Large intestine (tissue), 3 donors: ENCODE results near the gene GRM7. TPM values are rescaled to one million over a fixed set of nuclear protein-coding genes. Genes with fewer than 3 reads are reported as not detected.
A peak's percentile ranks its signal among the peaks of the same experiment; 100 is the strongest.

Source experiments
- DNase-seq, 2 donors: peaks; one replicate each; pipeline versions ENCODE4 v3.0.0 to v3.0.0-alpha.2; 2013
- H3K27ac ChIP-seq: one replicate; pipeline ENCODE4 v1.5.1; 2013; ENCODE audit warnings: low read length
- H3K27me3 ChIP-seq: 2 replicates; pipeline ENCODE4 v1.6.1; 2013; ENCODE audit warnings: low read length; ENCODE audit not compliant: control insufficient read depth, insufficient read depth
- H3K36me3 ChIP-seq: 2 replicates; pipeline ENCODE4 v1.6.1; 2013; ENCODE audit warnings: low read length; ENCODE audit not compliant: control insufficient read depth, insufficient read depth
- H3K4me1 ChIP-seq: one replicate; pipeline ENCODE4 v1.6.1; 2013; ENCODE audit warnings: low read length; ENCODE audit not compliant: control insufficient read depth, insufficient read depth
- H3K4me3 ChIP-seq: one replicate; pipeline ENCODE4 v1.5.1; 2013; ENCODE audit warnings: low read length
- H3K9me3 ChIP-seq: one replicate; pipeline ENCODE4 v1.6.1; 2013; ENCODE audit warnings: mild to moderate bottlenecking, low read depth, low read length, moderate library complexity; ENCODE audit not compliant: control insufficient read depth
- WGBS: methylation state at CpG from one replicate; pipeline ENCODE4 v1.1.5; 2013; ENCODE audit warnings: low lambda C conversion rate; ENCODE audit not compliant: insufficient coverage; 5-methylcytosine and 5-hydroxymethylcytosine counted together
- polyA plus RNA-seq: library from polyadenylated mRNA; unstranded; fragments of 120-200 nt; gene quantifications from one replicate; pipeline ENCODE4 v1.2.1, GENCODE V29; 2013

GRM7 gene
- polyA plus RNA-seq, 1 donor, result 0.36 TPM

- H3K36me3 ChIP-seq, result no peaks in the 10 kb centered on the region
- H3K4me3 ChIP-seq, result no peak overlapping the region
- peak overlapping the region; percentile 5 for H3K27ac ChIP-seq
- 61% methylated on average over 2 of the region's 2 CpGs for WGBS
- no peak for DNase-seq
- H3K27me3 ChIP-seq, result no peaks in the 10 kb centered on the region
- peaks cover 20% of the 10 kb centered on the region for H3K4me1 ChIP-seq
- H3K9me3 ChIP-seq, result no peaks in the 10 kb centered on the region
These were observed 790.4 kb downstream of the GRM7 start for GRCh38 chr3:7651274-7651673.

DNA sequence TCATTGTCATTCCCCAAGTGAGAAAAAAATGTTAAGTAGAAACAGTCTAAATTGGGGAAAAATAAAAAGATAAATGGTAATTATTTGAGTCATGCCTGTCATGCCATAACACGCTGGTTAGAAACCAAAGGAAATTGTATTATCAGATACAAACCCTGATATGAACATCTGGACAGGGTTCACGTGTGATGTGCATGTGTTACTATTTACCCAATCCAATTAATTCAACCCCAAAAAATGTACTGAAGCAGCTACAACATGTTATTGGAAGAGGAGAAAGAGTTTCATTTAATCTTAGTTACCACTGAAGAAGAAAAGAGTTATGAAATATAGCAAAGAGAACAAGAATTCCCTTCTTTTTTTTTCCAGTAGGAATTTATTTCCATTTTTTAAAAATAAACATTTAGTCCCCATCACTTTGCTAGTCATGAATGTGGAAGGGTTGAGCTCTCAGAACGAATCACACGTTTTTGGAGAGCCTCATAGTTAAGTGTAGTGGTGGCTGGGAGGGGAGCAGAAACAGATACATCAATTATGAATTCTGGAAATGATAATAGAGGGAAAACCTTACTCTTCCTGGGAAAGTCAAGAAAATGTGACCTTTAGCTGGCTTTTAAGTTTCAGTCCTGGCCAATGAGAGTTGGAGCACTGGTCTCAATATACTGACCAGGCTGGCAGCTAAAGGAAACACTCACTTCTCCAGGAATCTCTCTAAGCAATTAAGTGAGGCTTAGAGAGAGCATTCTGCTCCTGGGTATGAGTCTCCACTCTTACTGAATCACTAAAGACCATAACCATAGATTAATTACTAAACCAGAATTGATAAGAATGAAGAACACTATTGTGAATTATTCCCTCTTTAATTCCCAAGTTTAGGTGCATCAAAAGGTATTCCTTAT, 796.5 kb downstream of the GRM7 start:
- H3K36me3 ChIP-seq, result no peaks in the 10 kb centered on the region
- H3K27ac ChIP-seq, result no peak overlapping the region
- DNase-seq, result no peak
- 69% methylated on average over 4 of the region's 4 CpGs for WGBS
- H3K4me3 ChIP-seq, result no peak overlapping the region
- H3K9me3 ChIP-seq, result no peaks in the 10 kb centered on the region
- H3K27me3 ChIP-seq, result no peaks in the 10 kb centered on the region
- no peaks in the 10 kb centered on the region for H3K4me1 ChIP-seq

DNA sequence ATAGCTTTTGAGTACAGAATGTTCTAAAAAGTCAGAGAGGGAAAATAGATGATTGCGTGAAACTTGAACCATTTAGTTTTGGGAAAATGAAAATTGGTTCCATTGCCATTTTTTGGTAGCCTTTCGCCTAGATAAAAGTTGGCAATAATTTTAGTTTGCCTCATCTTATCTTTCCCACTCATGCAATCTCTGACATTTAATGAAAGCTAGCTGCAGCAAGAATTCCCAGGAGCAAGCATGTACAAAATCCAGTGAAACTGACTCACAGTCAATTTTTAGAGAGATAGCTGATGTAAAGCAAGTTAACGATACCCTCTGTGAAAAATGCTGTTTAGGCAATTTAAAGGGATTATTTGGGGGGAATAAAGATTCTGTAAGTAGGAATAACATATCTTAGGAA, 797.4 kb downstream of the GRM7 start:
- H3K27me3 ChIP-seq, result no peaks in the 10 kb centered on the region
- no peak for DNase-seq
- no peaks in the 10 kb centered on the region for H3K36me3 ChIP-seq
- no peak overlapping the region for H3K4me3 ChIP-seq
- peaks cover 3% of the 10 kb centered on the region for H3K4me1 ChIP-seq
- no CpG with 5 or more reads among the region's 3 CpGs for WGBS
- H3K9me3 ChIP-seq, result no peaks in the 10 kb centered on the region
- no peak overlapping the region for H3K27ac ChIP-seq

GRCh38 chr3:7659079-7659478, 798.2 kb downstream of the GRM7 start:
- Histone ChIP-seq H3K4me3 (no peak overlapping the region), H3K27ac (no peak overlapping the region), H3K27me3 (no peaks in the 10 kb centered on the region), H3K9me3 (no peaks in the 10 kb centered on the region), H3K36me3 (no peaks in the 10 kb centered on the region), H3K4me1 (peaks cover 7% of the 10 kb centered on the region)
- WGBS, result no CpG with 5 or more reads among the region's 1 CpG
- no peak for DNase-seq

DNA sequence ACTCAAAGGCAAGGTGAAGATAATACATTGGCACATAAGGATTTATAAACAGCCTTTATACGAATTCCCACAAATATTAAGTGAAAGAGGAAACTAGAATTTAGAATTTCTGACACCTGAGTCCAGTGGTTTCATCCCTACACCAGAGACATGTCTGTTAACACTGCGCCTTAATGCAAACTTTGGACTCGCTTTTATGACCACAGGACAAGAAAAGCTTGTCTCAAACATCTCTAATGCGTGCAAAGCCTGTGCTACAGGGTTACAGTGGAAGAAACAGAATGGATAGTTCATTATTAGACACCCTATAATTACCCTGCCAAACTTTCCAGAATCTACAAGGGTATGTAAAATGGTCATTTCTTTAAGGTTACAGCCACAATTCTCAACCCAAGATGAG, 802.9 kb downstream of the GRM7 start:
- Histone ChIP-seq H3K4me1 (peaks cover 8% of the 10 kb centered on the region), H3K9me3 (no peaks in the 10 kb centered on the region), H3K27ac (peak overlapping the region; percentile 30), H3K27me3 (no peaks in the 10 kb centered on the region), H3K36me3 (no peaks in the 10 kb centered on the region), H3K4me3 (no peak overlapping the region)
- DNase-seq, result peak; percentile 56 to 77
- WGBS, result 17% methylated on average over 1 of the region's 4 CpGs

- DNase-seq, result no peak
- no peaks in the 10 kb centered on the region for H3K27me3 ChIP-seq
- H3K9me3 ChIP-seq, result no peaks in the 10 kb centered on the region
- WGBS, result no CpG with 5 or more reads among the region's 1 CpG
- peaks cover 8% of the 10 kb centered on the region for H3K4me1 ChIP-seq
- no peaks in the 10 kb centered on the region for H3K36me3 ChIP-seq
- H3K4me3 ChIP-seq, result no peak overlapping the region
- H3K27ac ChIP-seq, result no peak overlapping the region
These were observed 806.9 kb downstream of the GRM7 start for GRCh38 chr3:7667774-7668173.

DNA sequence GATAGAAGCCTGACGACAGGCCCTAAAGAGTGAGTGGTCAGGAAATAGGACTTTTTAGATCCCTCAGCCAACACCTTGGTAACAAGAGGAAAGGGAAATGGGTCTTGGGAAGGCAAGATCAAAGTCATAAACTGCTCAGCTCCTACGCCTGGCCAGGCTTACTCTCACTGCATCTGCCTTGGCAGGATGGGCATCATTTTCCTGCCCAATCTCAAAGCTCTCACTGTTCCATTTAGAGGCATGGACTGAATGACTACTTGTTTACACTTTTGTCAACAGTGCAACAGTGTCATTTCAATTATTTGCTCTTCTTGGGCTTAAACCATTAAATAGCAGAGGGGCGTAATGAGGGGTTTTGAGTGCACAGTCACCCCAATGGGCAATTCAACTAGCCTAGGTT, 808.7 kb downstream of the GRM7 start:
- Histone ChIP-seq H3K36me3 (no peaks in the 10 kb centered on the region), H3K4me1 (no peaks in the 10 kb centered on the region), H3K4me3 (no peak overlapping the region), H3K27me3 (no peaks in the 10 kb centered on the region), H3K27ac (no peak overlapping the region), H3K9me3 (no peaks in the 10 kb centered on the region)
- DNase-seq, result no peak
- WGBS, result no CpG with 5 or more reads among the region's 3 CpGs

- Histone ChIP-seq H3K9me3 (no peaks in the 10 kb centered on the region), H3K4me1 (no peaks in the 10 kb centered on the region), H3K27ac (no peak overlapping the region), H3K36me3 (no peaks in the 10 kb centered on the region), H3K4me3 (no peak overlapping the region), H3K27me3 (no peaks in the 10 kb centered on the region)
- WGBS, result no CpG with 5 or more reads among the region's 3 CpGs
- no peak for DNase-seq
These were observed 817.6 kb downstream of the GRM7 start for GRCh38 chr3:7678521-7678920.

DNA sequence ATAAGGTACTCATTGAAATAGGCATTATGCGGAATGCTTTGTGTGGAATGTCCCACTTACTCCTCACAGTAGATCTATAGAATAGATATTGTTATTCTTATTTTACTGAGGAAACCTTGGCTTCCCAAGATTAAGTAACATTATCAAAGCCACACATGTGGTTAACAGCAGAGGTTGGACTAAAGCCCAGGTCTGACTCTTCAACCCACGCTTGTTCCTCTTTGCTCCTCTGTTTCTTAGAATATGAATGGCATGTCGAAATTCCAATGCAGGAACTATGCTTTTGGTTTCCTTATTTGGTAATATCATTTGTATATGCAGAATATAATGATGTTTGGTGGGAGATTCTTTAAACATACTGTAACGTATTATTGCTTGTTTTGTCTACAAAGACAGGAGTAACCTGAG, 821.9 kb downstream of the GRM7 start:
- DNase-seq, result no peak
- H3K4me1 ChIP-seq, result no peaks in the 10 kb centered on the region
- H3K9me3 ChIP-seq, result no peaks in the 10 kb centered on the region
- H3K4me3 ChIP-seq, result no peak overlapping the region
- H3K27ac ChIP-seq, result no peak overlapping the region
- 60% methylated on average over 1 of the region's 4 CpGs for WGBS
- no peaks in the 10 kb centered on the region for H3K27me3 ChIP-seq
- H3K36me3 ChIP-seq, result no peaks in the 10 kb centered on the region

DNA sequence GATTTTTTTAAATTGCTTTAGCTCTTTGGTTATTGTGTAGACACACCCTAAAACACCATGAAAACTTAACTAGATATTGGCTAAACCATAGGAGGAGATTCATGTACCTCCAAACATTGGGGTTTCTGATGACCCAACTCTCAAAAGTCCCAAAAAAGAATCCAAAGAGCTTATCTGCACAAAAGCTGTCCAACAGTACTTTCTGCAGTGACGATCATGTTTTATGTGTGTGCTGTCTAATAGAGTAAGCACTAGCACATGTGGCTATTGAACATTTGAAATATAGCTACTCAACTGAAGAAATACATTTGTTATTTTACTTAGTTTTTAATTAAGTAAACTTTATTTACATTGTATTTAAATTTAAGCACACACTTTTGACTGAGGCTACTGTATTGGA, 822.5 kb downstream of the GRM7 start:
- Histone ChIP-seq H3K27ac (no peak overlapping the region), H3K27me3 (no peaks in the 10 kb centered on the region), H3K36me3 (no peaks in the 10 kb centered on the region), H3K4me3 (no peak overlapping the region), H3K9me3 (no peaks in the 10 kb centered on the region), H3K4me1 (no peaks in the 10 kb centered on the region)
- no CpG with 5 or more reads among the region's 1 CpG for WGBS
- no peak for DNase-seq

- Histone ChIP-seq H3K4me1 (no peaks in the 10 kb centered on the region), H3K4me3 (no peak overlapping the region), H3K9me3 (no peaks in the 10 kb centered on the region), H3K27me3 (no peaks in the 10 kb centered on the region), H3K36me3 (no peaks in the 10 kb centered on the region), H3K27ac (no peak overlapping the region)
- no CpG with 5 or more reads among the region's 1 CpG for WGBS
- DNase-seq, result no peak
These were observed 823.3 kb downstream of the GRM7 start for GRCh38 chr3:7684182-7684715.
